Lung microvascular endothelial cell (primary cell): ENCODE measurements around the gene DUOX2. TPM values are rescaled to one million over a fixed set of nuclear protein-coding genes. Genes with fewer than 3 reads are reported as not detected.
"Not testable (repeated sequence)": the region's sequence is repeated elsewhere in the genome, so short reads cannot be mapped to it uniquely, and the experiment has no call there.

Source experiments
- DNase-seq, 2 donors: peaks; one replicate each; pipeline versions ENCODE4 v3.0.0 to v3.0.0-alpha.2; 2010; ENCODE audit warnings: low read depth in 2 of 2
- total RNA-seq: library from RNA; depleted of rRNA; stranded (reverse); fragments of >200 nt; gene quantifications from 2 replicates; pipeline ENCODE4 v1.2.1, GENCODE V29; 2014

The DUOX2 gene
- total RNA-seq, 1 donor from 2014 or later: not detected

- no peak for DNase-seq
Measured at GRCh38 chr15:45120081-45120972, 6.4 kb upstream of the DUOX2 start.

GRCh38 chr15:45118996-45119395, 5.0 kb upstream of the DUOX2 start:
- no peak for DNase-seq

DNA sequence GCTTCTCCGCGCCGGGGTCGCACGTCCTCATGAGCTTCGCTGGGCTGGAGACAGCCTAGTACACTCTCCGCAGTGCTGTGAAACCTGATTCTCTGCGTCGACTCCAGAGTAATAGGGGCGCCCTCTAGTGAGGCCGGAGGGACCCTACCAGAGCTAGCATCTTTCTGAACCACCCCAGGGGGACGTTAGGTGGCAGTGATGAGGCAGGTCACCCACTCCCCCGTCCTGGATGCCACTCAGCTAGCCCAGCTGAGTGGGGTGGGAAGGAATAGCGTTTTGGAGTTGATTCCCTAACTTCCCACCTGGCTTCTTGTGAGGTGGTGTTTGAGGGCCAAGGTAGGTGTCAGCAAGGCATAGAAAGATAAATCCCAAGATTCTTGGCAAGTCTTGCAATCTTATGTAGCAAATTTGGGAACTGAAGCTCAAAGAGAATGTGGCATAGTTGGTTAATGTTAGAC, 4.2 kb upstream of the DUOX2 start:
- peak; percentile 90 to 94 for DNase-seq

- no peak for DNase-seq
Measured at GRCh38 chr15:45117308-45118130, 3.5 kb upstream of the DUOX2 start.

DNA sequence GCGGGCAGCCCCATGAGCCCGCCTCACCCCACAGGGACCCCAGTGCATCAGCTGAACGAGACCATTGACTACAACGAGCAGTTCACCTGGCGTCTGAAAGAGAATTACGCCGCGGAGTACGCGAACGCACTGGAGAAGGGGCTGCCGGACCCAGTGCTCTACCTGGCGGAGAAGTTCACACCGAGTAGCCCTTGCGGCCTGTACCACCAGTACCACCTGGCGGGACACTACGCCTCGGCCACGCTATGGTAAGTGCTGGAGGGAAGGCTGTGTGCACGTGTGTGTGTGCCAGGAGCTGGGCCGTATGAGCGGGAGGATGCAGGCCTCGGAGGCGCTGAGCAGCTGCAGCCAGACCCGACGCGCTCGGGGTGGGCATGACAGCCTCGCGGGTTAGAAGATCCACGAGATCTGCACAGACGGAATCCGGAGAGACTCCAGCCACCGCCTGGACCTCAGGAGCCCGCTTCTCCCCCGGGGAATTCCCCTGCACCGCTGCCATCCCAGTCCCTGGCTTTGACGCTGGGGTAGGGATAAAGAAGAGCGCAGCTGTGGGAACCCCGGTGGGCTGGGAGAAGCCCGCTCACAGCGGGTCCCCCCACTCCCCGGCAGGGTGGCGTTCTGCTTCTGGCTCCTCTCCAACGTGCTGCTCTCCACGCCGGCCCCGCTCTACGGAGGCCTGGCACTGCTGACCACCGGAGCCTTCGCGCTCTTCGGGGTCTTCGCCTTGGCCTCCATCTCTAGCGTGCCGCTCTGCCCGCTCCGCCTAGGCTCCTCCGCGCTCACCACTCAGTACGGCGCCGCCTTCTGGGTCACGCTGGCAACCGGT, 2.7 kb upstream of the DUOX2 start:
- peak in 1 of 2 donors; percentile 17 for DNase-seq

GRCh38 chr15:45116006-45116481, 2.1 kb upstream of the DUOX2 start:
- no peak for DNase-seq

DNA sequence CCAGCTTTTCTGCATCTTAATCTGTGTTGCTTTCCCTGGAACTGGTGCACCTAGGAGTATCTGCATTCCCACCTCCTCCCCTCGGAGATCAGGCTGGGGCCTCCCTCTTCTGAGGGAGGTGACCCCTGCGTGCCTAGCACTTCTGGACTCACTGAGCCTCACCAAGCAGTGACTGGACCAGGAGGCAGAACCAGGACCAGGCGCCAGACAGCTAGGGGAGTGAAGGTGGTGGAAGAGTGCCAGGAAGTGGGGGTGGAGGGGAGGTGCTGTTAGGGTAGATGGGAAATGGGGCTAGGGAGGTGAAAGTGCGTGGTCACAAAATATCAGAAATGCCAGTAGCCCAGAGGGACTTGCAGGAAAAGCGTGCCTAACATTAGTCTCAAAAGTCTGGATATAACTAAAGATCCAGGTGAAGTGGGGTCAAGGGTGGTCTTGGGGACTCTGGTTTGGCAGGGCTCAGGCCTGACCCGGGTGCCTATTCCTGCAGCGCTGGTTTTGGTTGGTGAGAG, 1.4 kb upstream of the DUOX2 start:
- no peak for DNase-seq

- no peak for DNase-seq
Measured at GRCh38 chr15:45114751-45115085, 746 bp upstream of the DUOX2 start.

GRCh38 chr15:45113380-45113990, 487 bp downstream of the DUOX2 start:
- DNase-seq: no peak

GRCh38 chr15:45112591-45113379, 1.2 kb downstream of the DUOX2 start:
- no peak for DNase-seq

GRCh38 chr15:45112143-45112590, 1.8 kb downstream of the DUOX2 start:
- DNase-seq: no peak

- DNase-seq: no peak
Measured at GRCh38 chr15:45111390-45112142, 2.4 kb downstream of the DUOX2 start.

DNA sequence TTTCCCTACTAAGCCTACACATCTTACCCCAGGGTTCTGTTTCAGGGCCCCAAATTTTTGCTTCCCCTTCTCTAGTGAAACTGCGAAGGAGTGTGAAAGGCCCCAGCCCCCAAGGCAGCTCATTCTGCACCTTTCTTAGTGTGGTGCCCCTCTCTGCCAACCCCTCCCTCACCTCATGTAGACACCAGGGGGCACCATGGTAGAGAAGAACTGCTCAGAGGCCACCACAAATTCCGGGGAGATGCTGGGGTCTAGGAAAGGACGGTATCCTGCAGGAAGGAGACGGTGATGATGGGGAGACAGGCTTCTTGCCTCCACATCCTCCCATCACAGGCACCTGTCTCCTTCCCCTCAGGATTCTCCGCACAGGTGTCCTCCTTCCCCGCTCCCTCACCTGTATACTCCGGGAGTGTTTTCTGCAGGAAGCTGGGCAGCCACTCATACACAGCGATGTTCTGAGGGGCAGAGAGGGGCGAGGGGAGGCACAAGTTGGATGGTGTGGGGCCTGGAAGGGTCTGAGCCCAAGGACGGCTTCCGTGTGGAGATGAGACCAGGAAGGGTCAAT, 3.6 kb downstream of the DUOX2 start:
- no peak for DNase-seq

DNA sequence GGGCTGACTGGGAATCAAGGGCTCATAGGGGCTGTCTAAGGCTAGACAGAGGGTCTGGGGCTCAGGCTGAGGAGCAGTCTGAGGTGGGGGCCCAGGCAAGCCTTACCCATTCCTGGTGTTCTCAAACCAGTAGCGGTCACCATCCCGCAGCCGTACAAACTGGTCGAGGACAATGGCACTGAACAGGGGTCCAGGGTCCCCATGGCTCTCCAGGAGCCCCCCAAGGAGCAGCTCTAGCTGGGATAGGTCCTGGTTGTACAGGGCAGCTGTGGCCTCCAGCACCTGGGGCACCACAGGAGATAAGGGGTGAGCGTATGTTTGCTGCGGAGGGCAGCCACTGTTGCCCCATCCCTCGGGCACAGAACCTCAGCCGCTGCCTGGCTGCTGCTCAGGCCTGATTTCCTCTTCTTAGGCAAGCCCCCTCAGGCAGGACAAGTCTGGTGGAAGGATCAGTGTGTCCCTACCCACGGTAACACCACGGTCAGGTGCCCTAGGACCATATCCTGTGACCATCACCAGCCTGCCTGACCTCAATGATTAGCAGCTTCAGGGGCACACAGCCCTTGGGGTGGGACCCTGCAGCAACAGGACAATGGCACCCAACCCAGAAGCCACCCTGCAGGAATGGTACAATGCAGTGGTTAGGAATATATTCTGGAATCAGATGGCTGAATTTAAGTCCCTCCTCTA, 5.9 kb downstream of the DUOX2 start:
- DNase-seq: no peak

- DNase-seq: no peak
Measured at GRCh38 chr15:45106002-45106790, 7.8 kb downstream of the DUOX2 start.

- DNase-seq: no peak
Measured at GRCh38 chr15:45105586-45105985, 8.4 kb downstream of the DUOX2 start.

- not testable (repeated sequence) for DNase-seq
Measured at GRCh38 chr15:45104170-45104569, 9.8 kb downstream of the DUOX2 start.
